Measurements from ENCODE around the gene MAGI1.

DNA sequence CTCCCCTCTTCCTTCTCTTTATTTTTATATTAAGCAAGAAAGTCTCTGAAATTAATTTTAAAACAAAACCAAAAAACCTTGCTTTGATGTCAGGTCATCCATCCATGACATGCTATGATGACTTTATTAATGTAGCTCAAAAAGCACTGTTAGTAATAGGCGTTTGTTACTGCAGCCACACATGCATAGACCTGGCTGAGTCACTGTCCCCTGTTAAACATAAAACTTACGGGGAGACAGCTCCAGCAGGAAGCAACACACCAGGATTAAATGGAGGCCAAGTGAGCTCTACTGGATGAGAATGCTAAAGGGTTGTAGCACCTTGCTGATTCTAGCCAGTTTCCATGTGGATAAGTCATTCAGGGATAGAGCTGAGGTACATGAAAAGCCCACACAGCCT is 661.1 kb downstream of the MAGI1 start:
- TF ChIP-seq EZH2 (IDR thresholded peaks at IDR 0.05; ENCODE audit: borderline replicate concordance, insufficient read depth, low read depth, low read length, poor library complexity, severe bottlenecking): no peak
- TF ChIP-seq, protein P1, sequence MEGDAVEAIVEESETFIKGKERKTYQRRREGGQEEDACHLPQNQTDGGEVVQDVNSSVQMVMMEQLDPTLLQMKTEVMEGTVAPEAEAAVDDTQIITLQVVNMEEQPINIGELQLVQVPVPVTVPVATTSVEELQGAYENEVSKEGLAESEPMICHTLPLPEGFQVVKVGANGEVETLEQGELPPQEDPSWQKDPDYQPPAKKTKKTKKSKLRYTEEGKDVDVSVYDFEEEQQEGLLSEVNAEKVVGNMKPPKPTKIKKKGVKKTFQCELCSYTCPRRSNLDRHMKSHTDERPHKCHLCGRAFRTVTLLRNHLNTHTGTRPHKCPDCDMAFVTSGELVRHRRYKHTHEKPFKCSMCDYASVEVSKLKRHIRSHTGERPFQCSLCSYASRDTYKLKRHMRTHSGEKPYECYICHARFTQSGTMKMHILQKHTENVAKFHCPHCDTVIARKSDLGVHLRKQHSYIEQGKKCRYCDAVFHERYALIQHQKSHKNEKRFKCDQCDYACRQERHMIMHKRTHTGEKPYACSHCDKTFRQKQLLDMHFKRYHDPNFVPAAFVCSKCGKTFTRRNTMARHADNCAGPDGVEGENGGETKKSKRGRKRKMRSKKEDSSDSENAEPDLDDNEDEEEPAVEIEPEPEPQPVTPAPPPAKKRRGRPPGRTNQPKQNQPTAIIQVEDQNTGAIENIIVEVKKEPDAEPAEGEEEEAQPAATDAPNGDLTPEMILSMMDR (IDR thresholded peaks at IDR 0.05): no peak
